ENCODE data around the gene OSBPL9. TPM values are rescaled to one million over a fixed set of nuclear protein-coding genes. Genes with fewer than 3 reads are reported as not detected.

The OSBPL9 gene
- total RNA-seq, 2 experiments from 2014 or later, result 51.1 to 56.1 TPM

DNA sequence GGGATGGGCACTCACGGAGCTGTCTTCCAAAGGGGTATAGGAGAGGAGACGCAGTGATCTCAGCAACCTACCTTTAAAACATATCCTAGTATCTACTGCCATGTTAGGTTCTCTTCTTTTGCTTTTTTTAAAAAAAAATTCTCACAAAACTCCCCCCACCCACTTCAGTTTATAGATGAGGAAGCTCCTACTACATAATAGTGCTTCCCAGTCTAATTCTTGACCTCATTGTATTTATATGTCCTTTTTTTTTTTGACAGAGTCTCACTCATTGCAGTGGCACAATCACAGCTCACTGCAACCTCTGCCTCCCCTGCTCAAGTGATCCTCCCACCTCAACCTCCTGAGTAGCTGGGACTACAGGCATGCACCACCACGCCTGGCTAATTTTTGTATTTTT, 99.9 kb downstream of the OSBPL9 start:
- TF ChIP-seq, protein P1, sequence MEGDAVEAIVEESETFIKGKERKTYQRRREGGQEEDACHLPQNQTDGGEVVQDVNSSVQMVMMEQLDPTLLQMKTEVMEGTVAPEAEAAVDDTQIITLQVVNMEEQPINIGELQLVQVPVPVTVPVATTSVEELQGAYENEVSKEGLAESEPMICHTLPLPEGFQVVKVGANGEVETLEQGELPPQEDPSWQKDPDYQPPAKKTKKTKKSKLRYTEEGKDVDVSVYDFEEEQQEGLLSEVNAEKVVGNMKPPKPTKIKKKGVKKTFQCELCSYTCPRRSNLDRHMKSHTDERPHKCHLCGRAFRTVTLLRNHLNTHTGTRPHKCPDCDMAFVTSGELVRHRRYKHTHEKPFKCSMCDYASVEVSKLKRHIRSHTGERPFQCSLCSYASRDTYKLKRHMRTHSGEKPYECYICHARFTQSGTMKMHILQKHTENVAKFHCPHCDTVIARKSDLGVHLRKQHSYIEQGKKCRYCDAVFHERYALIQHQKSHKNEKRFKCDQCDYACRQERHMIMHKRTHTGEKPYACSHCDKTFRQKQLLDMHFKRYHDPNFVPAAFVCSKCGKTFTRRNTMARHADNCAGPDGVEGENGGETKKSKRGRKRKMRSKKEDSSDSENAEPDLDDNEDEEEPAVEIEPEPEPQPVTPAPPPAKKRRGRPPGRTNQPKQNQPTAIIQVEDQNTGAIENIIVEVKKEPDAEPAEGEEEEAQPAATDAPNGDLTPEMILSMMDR (IDR thresholded peaks at IDR 0.05), result no peak
- Mint-ChIP-seq H3K36me3 (ENCODE audit: low read depth) (peaks cover 1% of the 10 kb centered on the region), H3K4me3 (no peak overlapping the region), H3K4me1 (ENCODE audit: low read depth) (peaks cover 16% of the 10 kb centered on the region), H3K27me3 (no peaks in the 10 kb centered on the region), H3K27ac (no peak overlapping the region), H3K9me3 (no peaks in the 10 kb centered on the region)
- POLR2A ChIA-PET, result no interaction called here
- CTCF ChIA-PET, result interaction anchor here (0.7 to 1.1 kb wide), 2 partner anchors 51 to 60 kb away, joined by 3 read pairs; no protein-coding TSS in a partner anchor
- intact Hi-C loops (cut with micrococcal nuclease), result no loop called here
- no peak for DNase-seq
- no peak for ATAC-seq

DNA sequence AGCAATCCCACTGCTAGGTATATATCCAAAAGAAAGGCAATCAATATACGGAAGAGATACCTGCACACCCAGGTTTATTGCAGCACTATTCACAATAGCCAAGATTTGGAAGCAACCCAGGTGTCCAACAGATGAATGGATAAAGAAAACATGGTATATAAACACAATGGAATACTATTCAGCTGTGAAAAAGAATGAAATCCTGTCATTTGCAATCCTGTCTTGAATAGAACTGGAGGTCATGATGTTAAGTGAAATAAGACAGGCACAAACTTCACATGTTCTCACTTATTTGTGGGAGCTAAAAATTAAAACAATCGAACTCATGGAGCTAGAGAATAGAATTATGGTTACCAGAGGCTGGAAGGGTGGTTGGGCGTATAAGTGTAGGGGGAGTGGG, 101.0 kb downstream of the OSBPL9 start:
- peaks cover 16% of the 10 kb centered on the region for H3K4me1 Mint-ChIP-seq (ENCODE audit: low read depth)
- no peaks in the 10 kb centered on the region for H3K36me3 Mint-ChIP-seq (ENCODE audit: low read depth)
- CTCF ChIA-PET, result no interaction called here
- intact Hi-C loops (cut with micrococcal nuclease), result no loop called here
- DNase-seq, result no peak
- H3K27me3 Mint-ChIP-seq, result no peaks in the 10 kb centered on the region
- TF ChIP-seq, protein P1 (IDR thresholded peaks at IDR 0.05), result no peak
- POLR2A ChIA-PET, result no interaction called here
- no peak overlapping the region for H3K4me3 Mint-ChIP-seq
- no peak overlapping the region for H3K27ac Mint-ChIP-seq
- no peaks in the 10 kb centered on the region for H3K9me3 Mint-ChIP-seq
- no peak for ATAC-seq

DNA sequence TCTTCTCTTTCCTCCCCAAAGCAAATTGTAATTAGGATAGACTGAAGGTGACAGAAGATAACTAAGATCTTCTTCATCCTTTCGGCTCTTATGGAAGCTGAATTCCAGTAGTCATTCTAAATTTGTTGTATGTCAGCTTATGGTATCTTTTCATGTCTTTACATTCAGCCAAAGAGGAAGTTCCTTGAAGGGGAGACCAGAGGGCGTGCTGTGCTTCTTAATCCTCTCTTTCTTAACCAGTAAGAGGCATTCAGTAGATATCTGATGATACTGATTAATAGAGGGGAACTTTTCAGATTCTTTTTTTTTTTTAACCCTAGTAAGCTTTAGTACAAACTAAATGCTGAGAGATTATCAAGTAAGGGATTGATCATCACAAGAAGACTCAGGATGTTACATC, 102.3 kb downstream of the OSBPL9 start:
- POLR2A ChIA-PET, result interaction anchor here (0.6 kb wide), 1 partner anchor 100 kb away, joined by 4 read pairs; no protein-coding TSS in a partner anchor
- CTCF ChIA-PET, result no interaction called here
- H3K9me3 Mint-ChIP-seq, result no peaks in the 10 kb centered on the region
- H3K4me1 Mint-ChIP-seq (ENCODE audit: low read depth), result peaks cover 16% of the 10 kb centered on the region
- no peak overlapping the region for H3K4me3 Mint-ChIP-seq
- TF ChIP-seq, protein P1 (IDR thresholded peaks at IDR 0.05), result no peak
- H3K27ac Mint-ChIP-seq, result no peak overlapping the region
- H3K27me3 Mint-ChIP-seq, result no peaks in the 10 kb centered on the region
- intact Hi-C loops (cut with micrococcal nuclease), result no loop called here
- H3K36me3 Mint-ChIP-seq (ENCODE audit: low read depth), result no peaks in the 10 kb centered on the region
- ATAC-seq (no peak), DNase-seq (no peak)

DNA sequence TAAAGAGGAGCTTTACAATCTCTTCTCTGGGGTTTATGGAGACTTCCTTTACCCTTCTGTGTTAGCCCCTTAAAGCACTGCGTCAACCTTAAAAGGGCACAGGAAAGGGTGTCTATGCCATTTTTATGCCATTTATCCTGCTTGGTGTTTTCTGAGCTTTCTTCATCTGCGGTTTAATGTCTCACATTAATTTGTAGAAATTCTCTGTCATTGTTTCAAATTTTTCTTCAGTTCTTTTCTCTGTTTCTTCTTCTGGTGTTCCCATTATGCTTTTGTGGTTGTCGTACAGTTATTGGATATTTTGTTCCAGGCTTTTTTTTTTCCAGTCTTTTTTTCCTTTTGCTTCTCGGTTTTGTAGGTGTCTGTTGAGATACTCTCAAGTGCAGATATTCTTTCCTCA, 107.9 kb downstream of the OSBPL9 start:
- POLR2A ChIA-PET, result no interaction called here
- TF ChIP-seq, protein P1 (IDR thresholded peaks at IDR 0.05), result no peak
- Mint-ChIP-seq H3K36me3 (ENCODE audit: low read depth) (no peaks in the 10 kb centered on the region), H3K4me3 (no peak overlapping the region), H3K27me3 (no peaks in the 10 kb centered on the region), H3K27ac (no peak overlapping the region), H3K4me1 (ENCODE audit: low read depth) (peaks cover 15% of the 10 kb centered on the region), H3K9me3 (no peaks in the 10 kb centered on the region)
- CTCF ChIA-PET, result interaction anchor here (1.1 to 1.6 kb wide), 2 partner anchors 12 to 45 kb away, joined by 3 to 5 read pairs; no protein-coding TSS in a partner anchor
- intact Hi-C loops (cut with micrococcal nuclease), result no loop called here
- DNase-seq, result no peak
- no peak for ATAC-seq

DNA sequence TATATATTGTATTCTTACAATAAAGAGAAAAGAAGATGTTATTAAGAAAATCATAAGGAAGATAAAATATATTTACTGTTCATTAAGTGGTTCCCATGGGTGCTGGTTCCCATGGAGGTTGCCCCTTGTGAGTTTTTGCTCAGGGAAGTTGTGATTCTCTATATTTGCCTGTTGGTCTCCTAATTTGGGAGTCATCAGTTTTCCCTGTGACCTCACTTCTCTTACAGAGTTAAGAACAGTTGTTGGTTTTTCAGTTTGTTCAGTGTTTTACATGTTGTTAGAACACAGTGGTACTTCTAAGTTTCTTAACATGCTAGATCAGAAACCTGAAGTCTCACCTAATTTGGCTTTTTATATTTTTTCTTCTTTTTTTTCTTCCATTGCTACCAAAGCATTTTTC, 109.2 kb downstream of the OSBPL9 start:
- H3K4me3 Mint-ChIP-seq, result no peak overlapping the region
- DNase-seq (no peak), ATAC-seq (no peak)
- no peak overlapping the region for H3K27ac Mint-ChIP-seq
- intact Hi-C loops (cut with micrococcal nuclease), result no loop called here
- ChIA-PET CTCF (no interaction called here), POLR2A (no interaction called here)
- H3K4me1 Mint-ChIP-seq (ENCODE audit: low read depth), result peaks cover 22% of the 10 kb centered on the region
- H3K36me3 Mint-ChIP-seq (ENCODE audit: low read depth), result no peaks in the 10 kb centered on the region
- H3K9me3 Mint-ChIP-seq, result no peaks in the 10 kb centered on the region
- TF ChIP-seq, protein P1 (IDR thresholded peaks at IDR 0.05), result no peak
- H3K27me3 Mint-ChIP-seq, result no peaks in the 10 kb centered on the region

Measured in activated CD8-positive, alpha-beta T cell treated with anti-CD3 and anti-CD28 coated beads for 36 hours (primary cell).